Loucy (cell line): ENCODE results near the gene HOMEZ.
"Not testable (repeated sequence)": the region's sequence is repeated elsewhere in the genome, so short reads cannot be mapped to it uniquely, and the experiment has no call there.

Experiments
- H2AFZ ChIP-seq: fragments of 200-600 bp; sonication (generic); 2 replicates; pipeline ENCODE4 v1.6.0; 2016; ENCODE audit warnings: antibody characterized with exemption, mild to moderate bottlenecking, low read length, moderate library complexity
- H3F3A ChIP-seq: fragments of 200-600 bp; 2 replicates; pipeline ENCODE4 v1.6.0; 2016; ENCODE audit warnings: antibody characterized with exemption, low read depth, mild to moderate bottlenecking
- H3K27me3 ChIP-seq: fragments of 200-600 bp; sonication (generic); 2 replicates; pipeline ENCODE4 v1.6.1; 2014; ENCODE audit warnings: low read length, mild to moderate bottlenecking; ENCODE audit not compliant: insufficient read depth, poor library complexity, severe bottlenecking
- H3K36me3 ChIP-seq: fragments of 200-600 bp; sonication (generic); 2 replicates; pipeline ENCODE4 v1.6.1; 2016; ENCODE audit warnings: low read length; ENCODE audit not compliant: insufficient read depth
- H3K4me1 ChIP-seq: fragments of 200-600 bp; sonication (generic); 2 replicates; pipeline ENCODE4 v1.5.1; 2014; ENCODE audit warnings: low read length, mild to moderate bottlenecking; ENCODE audit not compliant: insufficient read depth, poor library complexity, severe bottlenecking
- H3K4me2 ChIP-seq: fragments of 200-600 bp; sonication (generic); 2 replicates; pipeline ENCODE4 v1.6.0; 2014; ENCODE audit warnings: antibody characterized with exemption, low read length, low read depth, mild to moderate bottlenecking; ENCODE audit not compliant: poor library complexity, severe bottlenecking
- H3K4me3 ChIP-seq: fragments of 200-600 bp; sonication (generic); 2 replicates; pipeline ENCODE4 v1.5.1; 2014; ENCODE audit warnings: low read length, mild to moderate bottlenecking, mixed read lengths; ENCODE audit not compliant: poor library complexity, severe bottlenecking
- H3K79me2 ChIP-seq: fragments of 200-600 bp; sonication (generic); 2 replicates; pipeline ENCODE4 v1.6.1; 2014; ENCODE audit warnings: low read length; ENCODE audit not compliant: insufficient read depth
- H3K9ac ChIP-seq: fragments of 200-600 bp; sonication (generic); 2 replicates; pipeline ENCODE4 v1.6.0; 2014; ENCODE audit warnings: mild to moderate bottlenecking, low read depth, low read length, moderate library complexity; ENCODE audit not compliant: poor library complexity, severe bottlenecking
- H3K9me2 ChIP-seq: fragments of 200-600 bp; sonication (generic); replicated peaks from 2 replicates; pipeline ENCODE4 v1.6.1; 2016; ENCODE audit warnings: low read depth, low read length, mixed read lengths
- H3K9me3 ChIP-seq: fragments of 200-600 bp; sonication (generic); 2 replicates; pipeline ENCODE4 v1.6.1; 2014; ENCODE audit warnings: mild to moderate bottlenecking, antibody characterized with exemption, low read length, low read depth; ENCODE audit not compliant: insufficient read depth
- H4K20me1 ChIP-seq: fragments of 200-600 bp; sonication (generic); 2 replicates; pipeline ENCODE4 v1.6.0; 2014; ENCODE audit warnings: antibody characterized with exemption, low read length, mild to moderate bottlenecking; ENCODE audit not compliant: insufficient read depth, poor library complexity, severe bottlenecking
- EZH2phosphoT487 ChIP-seq: fragments of 200-600 bp; IDR thresholded peaks from 2 replicates; pipeline ENCODE4 v1.6.1; 2018; ENCODE audit warnings: antibody characterized with exemption, mild to moderate bottlenecking, moderate library complexity, borderline replicate concordance
- TF ChIP-seq, protein P1 (sequence below): fragments of 200-600 bp; sonication (generic); conservative IDR thresholded peaks from 2 replicates; pipeline ENCODE4 v1.5.1; 2014; ENCODE audit warnings: mild to moderate bottlenecking, antibody characterized with exemption, low read length

The HOMEZ gene

DNA sequence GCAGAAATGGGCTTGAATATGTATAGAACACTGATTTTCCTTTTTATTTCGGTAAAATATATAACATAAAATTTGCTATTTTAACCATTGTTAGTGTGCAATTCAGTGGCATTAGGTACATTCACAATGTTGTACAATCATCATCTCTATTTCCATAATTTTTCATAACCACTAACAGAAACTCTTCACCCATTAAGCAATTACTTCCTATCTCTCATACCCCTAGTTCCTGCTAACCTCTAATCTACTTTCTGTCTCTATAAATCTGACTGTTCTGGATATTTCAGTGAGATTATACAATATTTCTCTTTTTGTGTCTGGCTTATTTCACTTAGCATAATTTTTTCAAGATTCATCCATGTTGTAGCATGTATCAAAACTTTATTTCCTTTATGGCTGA, 57.1 kb downstream of the HOMEZ start:
- Histone ChIP-seq H3K9me3 (no peaks in the 10 kb centered on the region), H3K9me2 (no peaks in the 10 kb centered on the region), H3K79me2 (no peaks in the 10 kb centered on the region), H4K20me1 (no peaks in the 10 kb centered on the region), H3K4me1 (no peaks in the 10 kb centered on the region), H3K27me3 (no peaks in the 10 kb centered on the region), H3K9ac (no peak overlapping the region), H3K4me2 (no peak overlapping the region), H2AFZ (no peak overlapping the region), H3F3A (no peaks in the 10 kb centered on the region), H3K4me3 (no peak overlapping the region), H3K36me3 (no peaks in the 10 kb centered on the region)
- TF ChIP-seq EZH2phosphoT487: no peak
- TF ChIP-seq, protein P1, sequence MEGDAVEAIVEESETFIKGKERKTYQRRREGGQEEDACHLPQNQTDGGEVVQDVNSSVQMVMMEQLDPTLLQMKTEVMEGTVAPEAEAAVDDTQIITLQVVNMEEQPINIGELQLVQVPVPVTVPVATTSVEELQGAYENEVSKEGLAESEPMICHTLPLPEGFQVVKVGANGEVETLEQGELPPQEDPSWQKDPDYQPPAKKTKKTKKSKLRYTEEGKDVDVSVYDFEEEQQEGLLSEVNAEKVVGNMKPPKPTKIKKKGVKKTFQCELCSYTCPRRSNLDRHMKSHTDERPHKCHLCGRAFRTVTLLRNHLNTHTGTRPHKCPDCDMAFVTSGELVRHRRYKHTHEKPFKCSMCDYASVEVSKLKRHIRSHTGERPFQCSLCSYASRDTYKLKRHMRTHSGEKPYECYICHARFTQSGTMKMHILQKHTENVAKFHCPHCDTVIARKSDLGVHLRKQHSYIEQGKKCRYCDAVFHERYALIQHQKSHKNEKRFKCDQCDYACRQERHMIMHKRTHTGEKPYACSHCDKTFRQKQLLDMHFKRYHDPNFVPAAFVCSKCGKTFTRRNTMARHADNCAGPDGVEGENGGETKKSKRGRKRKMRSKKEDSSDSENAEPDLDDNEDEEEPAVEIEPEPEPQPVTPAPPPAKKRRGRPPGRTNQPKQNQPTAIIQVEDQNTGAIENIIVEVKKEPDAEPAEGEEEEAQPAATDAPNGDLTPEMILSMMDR: no peak

DNA sequence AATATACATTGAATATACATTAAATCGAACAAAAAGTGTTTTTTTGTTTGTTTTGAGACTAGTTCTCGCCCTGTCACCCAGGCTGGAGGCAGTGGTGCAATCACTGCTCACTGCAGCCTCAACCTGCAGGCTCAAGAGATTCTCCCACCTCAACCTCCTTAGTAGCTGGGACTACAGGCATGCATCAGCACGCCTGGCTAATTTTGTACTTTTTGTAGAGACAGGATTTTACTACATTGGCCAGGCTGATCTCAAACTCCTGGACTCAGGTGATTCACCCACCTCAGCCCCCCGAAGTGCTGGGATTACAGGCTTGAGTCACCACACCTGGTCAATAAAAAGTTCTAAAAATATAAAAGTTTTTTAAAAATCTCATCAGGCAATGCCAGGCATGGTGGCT, 58.4 kb downstream of the HOMEZ start:
- Histone ChIP-seq H3K9me2 (no peaks in the 10 kb centered on the region), H4K20me1 (no peaks in the 10 kb centered on the region), H3K9me3 (no peaks in the 10 kb centered on the region), H2AFZ (no peak overlapping the region), H3K79me2 (no peaks in the 10 kb centered on the region), H3K36me3 (no peaks in the 10 kb centered on the region), H3F3A (no peaks in the 10 kb centered on the region), H3K4me2 (no peak overlapping the region), H3K4me1 (no peaks in the 10 kb centered on the region), H3K9ac (no peak overlapping the region), H3K27me3 (no peaks in the 10 kb centered on the region), H3K4me3 (no peak overlapping the region)
- TF ChIP-seq EZH2phosphoT487: no peak
- TF ChIP-seq, protein P1: no peak

DNA sequence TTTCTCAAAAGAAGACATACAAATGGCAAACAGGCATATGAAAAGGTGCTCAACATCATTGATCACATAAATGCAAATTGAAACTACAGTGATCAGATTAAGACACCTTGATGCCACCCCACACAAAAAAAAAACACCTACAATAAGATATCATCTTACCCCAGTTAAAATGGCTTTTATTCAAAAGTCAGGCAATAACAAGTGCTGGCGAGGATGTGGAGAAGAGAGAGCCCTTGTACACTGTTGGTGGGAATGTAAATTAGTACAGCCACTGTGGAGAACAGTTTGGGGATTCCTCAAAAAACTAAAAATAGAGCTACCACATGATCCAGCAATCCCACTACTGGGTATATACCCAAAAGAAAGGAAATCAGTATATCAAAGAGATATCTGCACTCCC, 61.0 kb downstream of the HOMEZ start:
- H3K9me3 ChIP-seq, H3K4me3 ChIP-seq, H3K79me2 ChIP-seq, H2AFZ ChIP-seq, H3K9me2 ChIP-seq, H3K4me2 ChIP-seq, H3F3A ChIP-seq, H3K36me3 ChIP-seq, H3K4me1 ChIP-seq, H4K20me1 ChIP-seq, H3K27me3 ChIP-seq, H3K9ac ChIP-seq: not testable (repeated sequence)
